ENCODE results near the gene VEZF1.

The VEZF1 gene

DNA sequence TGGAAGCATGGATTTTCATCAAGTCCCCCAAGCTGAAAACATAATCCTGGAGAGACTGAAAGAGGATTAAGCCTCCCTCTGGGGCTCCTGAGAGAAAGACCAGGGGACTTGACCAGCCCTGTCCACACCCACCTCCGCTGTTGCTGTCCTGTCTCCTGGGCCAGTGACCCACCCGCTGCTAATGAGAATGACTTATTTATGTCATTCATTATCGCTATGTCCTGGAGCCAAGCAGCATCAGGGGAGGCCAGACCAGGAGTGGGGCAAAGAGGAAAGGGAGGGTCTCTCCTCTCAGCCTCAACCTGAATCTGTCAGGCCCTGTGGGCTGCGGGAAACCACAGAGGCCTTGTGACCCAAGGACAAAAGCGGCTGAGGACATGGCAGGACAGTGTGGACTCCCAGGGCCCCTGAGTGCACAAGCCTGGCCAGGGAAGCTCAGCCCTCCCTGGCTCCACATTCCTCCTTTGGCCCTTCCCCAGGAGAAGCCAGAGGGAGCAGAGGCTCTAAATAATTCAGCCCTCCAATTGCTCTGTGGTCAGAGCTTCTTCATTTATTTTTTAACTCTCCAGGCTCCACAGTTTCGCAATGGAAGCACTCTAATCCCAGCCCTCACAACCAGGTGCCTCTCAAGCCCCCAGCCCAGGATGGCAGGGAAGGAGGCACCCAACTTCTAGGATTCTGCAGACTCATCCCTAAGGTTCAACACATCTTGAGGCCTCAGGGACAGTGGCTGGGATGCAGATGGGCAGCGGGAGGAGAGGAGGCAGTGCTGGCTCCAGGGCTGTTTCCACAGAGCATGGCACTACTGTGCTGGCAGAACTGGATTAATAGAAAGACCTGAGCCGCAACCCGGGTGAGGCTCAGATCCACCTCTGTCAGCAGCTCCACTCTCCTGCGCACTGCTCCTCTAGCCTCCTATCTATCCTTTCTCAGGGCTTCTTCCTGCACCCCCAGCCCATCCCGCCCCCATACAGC is 51.9 kb downstream of the VEZF1 start:
- in situ Hi-C loops (cut with HindIII; ENCODE audit: low sequenced_read_pairs), result no loop called here

DNA sequence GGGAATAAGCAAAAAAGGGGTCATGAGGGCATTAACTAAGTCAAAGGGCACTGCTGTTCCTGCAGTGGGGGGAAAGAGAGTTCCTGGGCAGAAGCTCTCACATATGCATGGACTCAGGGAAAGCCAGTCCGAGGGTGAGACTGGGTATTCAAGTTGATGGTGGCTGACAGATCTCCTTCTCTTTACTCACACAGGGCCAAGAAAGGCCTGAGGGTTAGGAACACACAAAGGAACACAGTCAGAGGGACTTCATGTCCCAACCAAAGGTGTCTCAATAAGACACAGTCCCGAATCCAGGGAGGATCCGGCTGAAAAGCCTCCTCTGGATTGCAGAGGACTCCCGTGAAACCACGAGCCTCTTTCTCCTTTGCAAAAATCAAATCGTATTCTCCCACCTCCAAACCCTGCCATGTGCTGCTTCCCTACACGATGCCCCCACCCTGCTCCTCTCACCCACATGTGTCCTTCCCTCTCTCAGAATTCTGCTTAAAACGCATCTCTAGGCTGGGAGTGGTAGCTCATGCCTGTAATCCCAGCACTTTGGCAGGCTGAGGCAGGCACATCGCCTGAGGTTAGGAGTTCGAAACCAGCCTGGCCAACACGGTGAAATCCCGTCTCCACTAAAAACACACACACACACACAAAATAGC is 56.4 kb downstream of the VEZF1 start:
- in situ Hi-C loops (cut with HindIII; ENCODE audit: low sequenced_read_pairs), result no loop called here

DNA sequence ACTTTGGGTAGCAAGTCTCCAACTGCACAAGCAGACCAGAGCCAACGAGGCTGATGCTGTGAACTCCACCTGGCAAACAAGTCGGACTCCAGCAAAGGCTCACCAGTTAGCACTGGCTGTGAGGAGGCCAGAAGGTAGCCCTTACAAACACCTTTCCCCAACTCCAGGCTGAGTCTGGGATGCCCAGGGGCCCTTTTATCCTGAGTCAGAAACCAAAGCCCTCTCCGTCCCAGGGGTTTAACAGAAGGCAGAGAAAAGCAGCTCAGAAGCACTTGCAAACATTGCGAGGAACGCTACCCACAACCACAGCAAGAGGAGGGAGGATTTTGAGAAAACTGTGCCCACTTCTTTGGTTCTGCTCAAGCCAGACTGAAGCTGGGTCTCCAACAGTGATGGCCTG is 57.8 kb downstream of the VEZF1 start:
- in situ Hi-C loops (cut with HindIII; ENCODE audit: low sequenced_read_pairs), result no loop called here

DNA sequence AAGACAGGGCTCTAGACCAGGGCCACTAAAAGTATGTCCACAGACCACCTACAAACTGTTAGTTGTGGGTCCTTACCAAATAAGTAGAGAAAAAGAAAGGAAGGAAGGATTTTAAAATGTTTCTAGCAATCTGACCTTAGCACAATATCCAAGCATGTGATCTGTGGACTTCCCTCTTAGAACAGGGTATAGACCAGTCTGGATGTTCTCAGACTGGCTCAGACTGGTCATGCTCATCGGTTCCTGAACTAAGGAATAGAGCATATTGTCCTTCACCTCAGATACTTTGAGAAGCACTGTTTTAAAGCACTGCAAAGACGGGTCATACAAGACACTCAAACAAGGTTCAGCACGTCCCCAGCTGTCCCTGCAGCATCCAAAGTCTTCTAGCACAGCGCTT is 58.7 kb downstream of the VEZF1 start:
- in situ Hi-C loops (cut with HindIII; ENCODE audit: low sequenced_read_pairs), result loop anchor here (10.0 kb wide), 1 partner anchor 65 kb away; no protein-coding TSS in a partner anchor

DNA sequence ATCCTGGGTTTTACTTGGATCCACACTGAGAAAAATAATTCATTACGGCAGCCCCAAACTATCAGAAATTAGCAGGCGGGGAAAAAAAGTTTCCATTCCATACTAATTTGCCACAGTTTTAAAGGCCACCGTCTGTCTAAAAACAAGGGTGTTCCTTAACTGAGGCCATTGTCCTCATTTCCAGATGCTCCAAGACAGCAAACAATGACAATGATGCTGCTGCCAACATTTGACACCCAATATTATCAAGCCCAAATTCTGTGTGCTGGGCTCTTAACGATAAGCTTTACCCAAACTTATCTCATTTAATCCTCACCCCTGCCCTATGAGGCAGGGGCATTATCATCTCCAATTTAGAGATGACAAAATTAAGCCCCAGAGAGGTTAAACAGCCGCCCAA is 59.1 kb downstream of the VEZF1 start:
- in situ Hi-C loops (cut with HindIII; ENCODE audit: low sequenced_read_pairs), result loop anchor here (10.0 kb wide), 1 partner anchor 66 kb away; no protein-coding TSS in a partner anchor

DNA sequence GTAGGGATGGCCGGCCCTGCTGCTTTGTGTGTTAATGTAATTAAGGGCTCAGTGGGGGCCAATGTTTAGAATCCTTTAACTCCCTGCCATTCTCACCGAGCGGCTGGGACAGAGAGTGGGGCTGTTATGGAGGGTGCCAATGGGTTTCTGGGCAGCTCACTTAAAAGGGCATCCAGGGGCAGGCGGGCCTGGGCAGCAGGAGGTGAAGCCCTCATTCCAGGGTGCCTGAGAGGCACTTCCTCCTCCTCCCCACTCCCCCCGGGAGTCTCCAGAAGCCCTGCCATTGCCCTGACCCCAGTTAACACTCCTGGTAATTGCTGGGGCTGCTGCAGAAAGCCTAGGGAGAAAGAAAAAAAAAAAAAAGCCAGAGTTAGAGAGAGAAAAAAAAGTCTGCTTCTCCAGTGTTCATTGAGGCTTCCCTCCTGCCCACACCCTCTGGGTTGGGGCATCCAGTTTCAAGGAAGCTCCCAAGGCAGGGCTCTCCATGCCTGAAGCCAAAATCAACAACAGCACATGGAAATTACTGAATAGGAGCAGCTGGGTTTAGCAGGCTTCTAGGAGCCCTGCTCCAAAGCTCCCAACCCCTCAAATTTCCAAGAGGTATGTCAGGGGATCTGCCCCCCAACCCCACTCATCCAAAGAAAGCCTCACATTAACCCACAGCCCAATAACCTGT is 60.9 kb downstream of the VEZF1 start:
- in situ Hi-C loops (cut with HindIII; ENCODE audit: low sequenced_read_pairs), result loop anchor here (10.0 kb wide), 1 partner anchor 68 kb away; no protein-coding TSS in a partner anchor

DNA sequence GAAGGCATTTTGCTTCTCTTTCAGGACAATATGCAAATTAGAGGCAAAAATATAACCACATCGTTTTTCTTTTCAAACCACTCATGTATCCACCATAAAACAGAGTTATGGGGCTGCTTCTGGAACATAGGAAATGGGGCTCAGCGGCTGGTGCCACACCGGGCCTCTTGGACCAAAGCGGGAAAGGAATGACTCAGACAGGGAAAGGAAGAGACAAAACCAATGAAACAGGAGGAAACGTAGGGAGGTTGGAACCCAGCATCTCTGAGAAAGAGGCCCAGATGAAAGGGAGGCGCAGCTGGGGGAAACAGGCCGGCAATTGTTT is 61.4 kb downstream of the VEZF1 start:
- in situ Hi-C loops (cut with HindIII; ENCODE audit: low sequenced_read_pairs), result loop anchor here (10.0 kb wide), 1 partner anchor 68 kb away; no protein-coding TSS in a partner anchor

DNA sequence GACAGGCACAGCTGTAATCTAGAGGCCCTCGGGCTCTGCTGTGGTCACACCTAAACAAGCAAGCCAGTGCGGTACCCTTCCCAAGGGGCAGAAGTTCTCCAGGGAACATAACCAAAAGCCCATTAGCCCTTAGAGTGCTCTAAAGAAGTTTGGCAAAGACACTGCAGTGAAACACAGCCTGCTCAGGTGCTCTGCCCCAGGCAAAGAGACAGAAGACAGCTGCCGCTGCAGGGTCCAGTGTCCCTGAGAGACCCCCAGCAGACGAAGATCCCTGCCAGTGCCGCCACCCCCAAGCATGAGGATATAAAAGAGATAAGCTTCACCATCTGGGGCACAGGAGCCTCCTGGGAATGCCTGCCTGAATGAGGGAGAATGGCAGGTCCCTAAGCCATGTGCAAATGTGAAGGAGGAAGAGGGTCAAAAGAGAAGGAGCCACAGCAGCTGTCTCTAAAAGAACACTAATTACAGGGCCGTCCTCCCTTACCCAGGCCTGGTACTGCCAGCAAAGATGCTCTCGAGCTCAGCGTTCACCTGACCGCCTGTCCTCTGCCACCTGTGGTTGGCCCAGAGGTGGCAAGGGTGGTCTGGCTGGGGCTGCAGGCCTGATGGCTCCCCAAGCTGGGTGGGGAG is 62.6 kb downstream of the VEZF1 start:
- in situ Hi-C loops (cut with HindIII; ENCODE audit: low sequenced_read_pairs), result loop anchor here (10.0 kb wide), 1 partner anchor 69 kb away; no protein-coding TSS in a partner anchor

DNA sequence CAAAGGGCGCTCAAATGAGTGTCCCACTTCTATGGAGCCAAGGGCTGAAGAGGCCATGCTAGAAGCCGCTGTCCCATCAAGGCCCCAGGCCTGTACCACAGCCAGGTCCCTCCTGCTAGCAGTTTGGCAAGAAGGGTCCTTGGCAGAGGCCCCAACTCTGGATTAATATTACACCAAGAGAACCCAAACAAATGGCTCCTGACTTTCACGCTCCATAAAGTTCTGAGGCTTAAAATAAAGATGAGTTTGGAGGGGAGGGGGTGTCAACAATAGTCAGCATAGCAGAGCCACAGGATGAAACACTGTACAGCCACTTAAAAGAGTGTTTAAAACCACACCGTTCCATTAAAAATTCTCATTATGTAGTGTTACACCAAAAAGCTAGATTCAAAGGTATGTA is 63.4 kb downstream of the VEZF1 start:
- in situ Hi-C loops (cut with HindIII; ENCODE audit: low sequenced_read_pairs), result loop anchor here (10.0 kb wide), 1 partner anchor 70 kb away; no protein-coding TSS in a partner anchor

Data from DLD1 (cell line).